Mesendoderm (in vitro differentiated cells): Measurements from ENCODE around the gene PDXDC1.
"Not testable (repeated sequence)": the region's sequence is repeated elsewhere in the genome, so short reads cannot be mapped to it uniquely, and the experiment has no call there.

Source experiments
- DNase-seq: peaks from one replicate; pipeline ENCODE4 v3.0.0; 2013
- H2AK5ac ChIP-seq: 2 replicates; pipeline ENCODE4 v1.6.1; 2013; ENCODE audit warnings: low read length, inconsistent platforms
- H2BK120ac ChIP-seq: 2 replicates; pipeline ENCODE4 v1.6.1; 2013; ENCODE audit warnings: low read depth, mild to moderate bottlenecking, low read length, moderate library complexity, mixed read lengths
- H2BK15ac ChIP-seq: replicated peaks from 2 replicates; pipeline ENCODE4 v1.6.1; 2013; ENCODE audit warnings: low read depth, mild to moderate bottlenecking, moderate library complexity
- H2BK5ac ChIP-seq: 2 replicates; pipeline ENCODE4 v1.6.1; 2013; ENCODE audit warnings: low read length, inconsistent platforms
- H3K18ac ChIP-seq: 2 replicates; pipeline ENCODE4 v1.6.1; 2013; ENCODE audit warnings: mild to moderate bottlenecking, low read length, mixed read lengths
- H3K23ac ChIP-seq: one replicate; pipeline ENCODE4 v1.6.1; 2013; ENCODE audit warnings: low read length
- H3K27ac ChIP-seq: 2 replicates; pipeline ENCODE4 v1.5.1; 2013; ENCODE audit warnings: low read depth, mild to moderate bottlenecking, inconsistent platforms, low read length, moderate library complexity
- H3K27me3 ChIP-seq: 2 replicates; pipeline ENCODE4 v1.6.1; 2013; ENCODE audit warnings: low read length, control low read depth, mild to moderate bottlenecking, inconsistent platforms; ENCODE audit not compliant: insufficient read depth, poor library complexity
- H3K36me3 ChIP-seq: 2 replicates; pipeline ENCODE4 v1.6.1; 2013; ENCODE audit warnings: low read length, inconsistent platforms; ENCODE audit not compliant: control insufficient read depth, insufficient read depth
- H3K4ac ChIP-seq: one replicate; pipeline ENCODE4 v1.6.1; 2013; ENCODE audit warnings: low read depth, mild to moderate bottlenecking, low read length, moderate library complexity
- H3K4me1 ChIP-seq: 2 replicates; pipeline ENCODE4 v1.6.1; 2013; ENCODE audit warnings: low read depth, low read length, inconsistent platforms; ENCODE audit not compliant: control insufficient read depth
- H3K4me2 ChIP-seq: 2 replicates; pipeline ENCODE4 v1.6.1; 2013; ENCODE audit warnings: low read length
- H3K4me3 ChIP-seq: 2 replicates; pipeline ENCODE4 v1.5.1; 2013; ENCODE audit warnings: mild to moderate bottlenecking, low read length
- H3K56ac ChIP-seq: one replicate; pipeline ENCODE4 v1.6.1; 2013; ENCODE audit warnings: low read length
- H3K79me1 ChIP-seq: 2 replicates; pipeline ENCODE4 v1.6.1; 2013; ENCODE audit warnings: low read length, inconsistent platforms
- H3K79me2 ChIP-seq: 2 replicates; pipeline ENCODE4 v1.6.1; 2013; ENCODE audit warnings: mild to moderate bottlenecking, low read length; ENCODE audit not compliant: control insufficient read depth, insufficient read depth
- H3K9ac ChIP-seq: 2 replicates; pipeline ENCODE4 v1.6.1; 2013; ENCODE audit warnings: low read length, inconsistent platforms
- H4K5ac ChIP-seq: one replicate; pipeline ENCODE4 v1.6.1; 2013; ENCODE audit warnings: low read length
- H4K8ac ChIP-seq: one replicate; pipeline ENCODE4 v1.6.1; 2013; ENCODE audit warnings: low read depth, mild to moderate bottlenecking, control low read depth, low read length, moderate library complexity
- WGBS: extraction: QIAGEN DNeasy Blood & Tissue Kit; methylation state at CpG from one replicate; pipeline ENCODE4 v1.1.7; 2013; ENCODE audit warnings: low lambda C conversion rate, missing lambda C conversion rate; ENCODE audit not compliant: insufficient coverage; ENCODE audit errors: extremely low coverage; 5-methylcytosine and 5-hydroxymethylcytosine counted together

PDXDC1 gene

DNA sequence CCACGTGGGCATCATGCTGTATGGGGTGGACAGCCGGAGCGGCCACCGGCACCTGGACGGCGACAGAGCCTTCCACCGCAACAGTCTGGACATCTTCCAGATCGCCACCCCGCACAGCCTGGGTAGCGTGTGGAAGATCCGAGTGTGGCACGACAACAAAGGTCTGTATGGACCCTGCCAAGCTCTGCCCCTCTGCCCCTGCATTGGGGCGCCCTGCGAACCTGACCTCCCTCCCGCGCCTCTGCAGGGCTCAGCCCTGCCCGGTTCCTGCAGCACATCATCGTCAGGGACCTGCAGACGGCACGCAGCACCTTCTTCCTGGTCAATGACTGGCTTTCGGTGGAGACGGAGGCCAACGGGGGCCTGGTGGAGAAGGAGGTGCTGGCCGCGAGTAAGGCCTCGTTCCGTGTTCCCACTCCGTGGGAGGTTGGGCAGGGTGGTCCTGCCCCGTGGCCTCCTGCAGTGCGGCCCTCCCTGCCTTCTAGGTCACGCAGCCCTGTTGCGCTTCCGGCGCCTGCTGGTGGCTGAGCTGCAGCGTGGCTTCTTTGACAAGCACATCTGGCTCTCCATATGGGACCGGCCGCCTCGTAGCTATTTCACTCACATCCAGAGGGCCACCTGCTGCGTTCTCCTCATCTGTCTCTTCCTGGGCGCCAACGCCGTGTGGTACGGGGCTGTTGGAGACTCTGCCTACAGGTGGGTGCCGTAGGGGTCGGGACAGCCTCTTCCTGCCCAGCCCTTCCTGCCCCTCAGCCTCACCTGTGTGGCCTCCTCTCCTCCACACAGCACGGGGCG, 42.0 kb upstream of the PDXDC1 start:
- H3K36me3 ChIP-seq, H3K79me1 ChIP-seq, H2AK5ac ChIP-seq, H3K9ac ChIP-seq, DNase-seq, H4K5ac ChIP-seq, H2BK120ac ChIP-seq, H3K4me2 ChIP-seq, H3K23ac ChIP-seq, H3K4me3 ChIP-seq, H3K4ac ChIP-seq, H2BK5ac ChIP-seq, H3K27me3 ChIP-seq, H3K4me1 ChIP-seq, H2BK15ac ChIP-seq, H3K79me2 ChIP-seq, H3K27ac ChIP-seq, H4K8ac ChIP-seq, H3K18ac ChIP-seq, H3K56ac ChIP-seq: not testable (repeated sequence)
- no CpG with 5 or more reads among the region's 47 CpGs for WGBS

DNA sequence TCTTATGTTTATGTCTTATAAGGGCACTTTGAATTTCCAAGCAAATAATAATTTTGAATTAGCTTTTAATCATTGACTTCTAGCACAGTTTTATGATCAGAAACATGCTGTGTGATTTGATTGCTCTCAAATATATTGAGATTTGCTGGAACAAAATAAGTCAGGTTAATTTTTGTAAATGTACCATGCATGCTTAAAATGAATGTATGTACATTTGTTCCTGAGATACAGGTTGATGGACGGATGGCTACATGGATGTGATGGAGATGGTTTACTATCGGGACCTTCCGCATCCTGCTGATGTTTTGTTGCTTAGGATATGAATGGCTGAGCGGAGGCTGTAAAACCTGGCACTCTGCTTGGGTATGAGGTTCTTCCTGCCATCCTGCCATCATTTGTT, 37.7 kb upstream of the PDXDC1 start, which contains the start of gene NPIPA1:
TSS of gene NPIPA1 (plus strand) at position 301 of the 400 bp plus-strand sequence. CDS start at position 301, 0 bp downstream.
- H3K4me1 ChIP-seq, H3K4me2 ChIP-seq, H3K56ac ChIP-seq, H3K18ac ChIP-seq, H3K4ac ChIP-seq, H3K79me1 ChIP-seq, H2BK5ac ChIP-seq, H3K4me3 ChIP-seq, H2BK15ac ChIP-seq, H4K5ac ChIP-seq, H3K27me3 ChIP-seq, H2AK5ac ChIP-seq, H3K79me2 ChIP-seq, H3K27ac ChIP-seq, H4K8ac ChIP-seq, H3K23ac ChIP-seq, DNase-seq, H3K36me3 ChIP-seq, H3K9ac ChIP-seq, H2BK120ac ChIP-seq: not testable (repeated sequence)
- no CpG with 5 or more reads among the region's 4 CpGs for WGBS

DNA sequence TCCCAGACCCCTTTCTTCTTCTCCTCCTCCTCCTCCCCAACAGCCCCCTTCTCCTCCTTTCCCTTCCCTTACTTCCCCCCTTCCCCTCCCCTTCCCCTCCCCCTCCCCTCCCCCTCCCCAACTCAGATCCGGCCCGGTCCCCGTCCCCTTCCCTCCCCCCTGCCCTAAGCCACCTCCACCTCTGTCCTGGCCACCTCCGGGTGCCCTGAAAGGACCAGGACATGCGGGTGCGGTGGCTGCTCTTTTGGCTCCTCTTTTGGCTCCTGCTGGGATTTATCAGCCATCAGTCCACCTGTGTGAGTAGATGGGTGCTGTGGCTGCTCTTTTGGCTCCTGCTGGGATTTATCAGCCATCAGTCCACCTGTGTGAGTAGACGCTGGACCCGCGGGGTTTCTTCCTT, 36.8 kb upstream of the PDXDC1 start:
- no CpG with 5 or more reads among the region's 9 CpGs for WGBS
- DNase-seq = not testable (repeated sequence)

DNA sequence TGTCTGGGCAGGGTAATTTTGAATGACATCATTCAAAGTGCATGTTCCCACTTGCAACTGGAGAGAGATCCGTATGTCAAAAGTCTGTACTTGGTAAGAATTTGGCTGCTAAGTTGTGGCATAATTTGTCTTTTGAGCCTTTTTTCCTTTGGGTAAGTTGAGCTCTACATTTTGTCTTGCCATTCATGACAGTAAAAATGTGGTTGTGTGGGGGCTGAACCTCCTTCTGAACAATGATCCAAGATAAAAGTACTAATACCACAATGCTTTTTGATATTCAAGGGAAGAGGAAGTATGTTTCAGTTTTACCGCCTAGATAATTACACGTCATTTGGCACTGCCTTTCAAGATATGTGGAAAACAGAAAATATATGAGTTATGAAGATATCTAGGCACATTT, 32.1 kb upstream of the PDXDC1 start:
- H3K23ac ChIP-seq, H3K27me3 ChIP-seq, H3K36me3 ChIP-seq, H3K4me1 ChIP-seq, H3K9ac ChIP-seq, H4K5ac ChIP-seq, H3K4me3 ChIP-seq, H3K79me1 ChIP-seq, H3K79me2 ChIP-seq, H2BK120ac ChIP-seq, H3K18ac ChIP-seq, H4K8ac ChIP-seq, H2BK5ac ChIP-seq, H3K4ac ChIP-seq, H3K4me2 ChIP-seq, DNase-seq, H3K27ac ChIP-seq, H2AK5ac ChIP-seq, H3K56ac ChIP-seq, H2BK15ac ChIP-seq: not testable (repeated sequence)
- WGBS = no CpG with 5 or more reads among the region's 3 CpGs

More for the DNA sequence above, 36.8 kb upstream of the PDXDC1 start:
- H2BK120ac ChIP-seq, H3K18ac ChIP-seq, H3K79me1 ChIP-seq, H3K56ac ChIP-seq, H3K23ac ChIP-seq, H3K27me3 ChIP-seq, H4K8ac ChIP-seq, H3K4me2 ChIP-seq, H3K27ac ChIP-seq, H3K79me2 ChIP-seq, H2AK5ac ChIP-seq, H3K4me3 ChIP-seq, H2BK15ac ChIP-seq, H4K5ac ChIP-seq, H3K4me1 ChIP-seq, H3K36me3 ChIP-seq, H2BK5ac ChIP-seq, H3K4ac ChIP-seq, H3K9ac ChIP-seq: not testable (repeated sequence)

DNA sequence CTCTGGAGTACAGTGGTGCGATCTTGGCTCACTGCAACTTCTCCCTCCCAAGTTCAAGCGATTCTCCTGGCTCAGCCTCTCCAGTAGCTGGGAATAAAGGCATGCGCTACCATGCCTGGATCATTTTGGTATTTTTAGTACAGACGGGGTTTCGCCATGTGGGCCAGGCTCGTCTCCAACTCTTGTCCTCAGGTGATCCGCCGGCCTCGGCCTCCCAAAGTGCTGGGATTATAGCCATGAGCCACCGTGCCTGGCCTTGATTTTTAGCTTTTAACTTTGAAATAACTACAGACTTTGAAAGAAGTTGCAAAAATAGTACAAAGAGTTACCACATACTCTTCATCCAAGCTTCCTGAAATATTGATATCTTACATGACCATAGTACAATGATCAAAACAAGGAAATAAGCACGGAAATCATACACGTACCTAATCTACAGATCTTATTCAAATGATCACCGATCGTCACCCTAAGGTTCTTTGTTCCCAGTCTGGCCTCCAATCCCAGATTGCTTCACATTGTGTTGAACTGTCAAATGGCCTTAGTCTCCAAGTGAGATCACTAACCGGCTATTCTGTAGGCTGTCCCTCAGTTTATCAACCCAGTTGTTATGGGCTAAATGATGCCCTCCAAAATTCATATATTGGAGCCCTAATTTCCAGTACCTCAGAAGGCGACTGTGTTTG, 19.1 kb upstream of the PDXDC1 start:
- H3K4me1 ChIP-seq = no peaks in the 10 kb centered on the region
- H3K56ac ChIP-seq = no peak overlapping the region
- no peak overlapping the region for H3K4me3 ChIP-seq
- DNase-seq = no peak
- no peak overlapping the region for H4K5ac ChIP-seq
- H3K9ac ChIP-seq = no peak overlapping the region
- H3K18ac ChIP-seq = no peak overlapping the region
- no peak overlapping the region for H2BK15ac ChIP-seq
- no peak overlapping the region for H2AK5ac ChIP-seq
- no peaks in the 10 kb centered on the region for H3K36me3 ChIP-seq
- H3K4me2 ChIP-seq = no peak overlapping the region
- no peaks in the 10 kb centered on the region for H3K79me2 ChIP-seq
- no peak overlapping the region for H3K23ac ChIP-seq
- H3K27ac ChIP-seq = no peak overlapping the region
- no peak overlapping the region for H2BK120ac ChIP-seq
- H3K27me3 ChIP-seq = no peaks in the 10 kb centered on the region
- no peaks in the 10 kb centered on the region for H3K79me1 ChIP-seq
- no peak overlapping the region for H3K4ac ChIP-seq
- no peak overlapping the region for H2BK5ac ChIP-seq
- no peak overlapping the region for H4K8ac ChIP-seq
- WGBS = no CpG with 5 or more reads among the region's 16 CpGs
